ENCODE results near the gene GFOD1.
"Not testable (repeated sequence)": the region's sequence is repeated elsewhere in the genome, so short reads cannot be mapped to it uniquely, and the experiment has no call there.

The GFOD1 gene

GRCh38 chr6:13463941-13464340, 23.5 kb downstream of the GFOD1 start:
- no peak for DNase-seq (ENCODE audit: low read depth)

DNA sequence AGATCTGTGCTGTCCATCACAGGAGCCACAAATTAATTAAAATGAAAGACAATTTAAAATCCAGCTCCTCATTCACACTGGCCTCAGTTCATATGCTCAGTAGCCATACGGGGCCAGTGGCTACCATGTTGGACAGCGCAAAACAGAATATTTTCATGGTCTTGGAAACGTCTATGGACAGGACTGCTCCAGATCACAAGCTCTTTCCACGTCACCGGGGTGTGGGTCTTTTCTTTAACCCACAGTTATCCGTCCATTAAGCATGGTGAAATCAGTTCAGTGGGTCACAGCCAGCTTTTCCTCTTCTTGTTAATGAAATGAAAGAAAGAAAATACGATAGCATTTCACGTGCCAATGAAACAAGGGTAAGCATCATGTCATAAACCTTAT, 24.1 kb downstream of the GFOD1 start:
- DNase-seq (ENCODE audit: low read depth) = no peak

DNA sequence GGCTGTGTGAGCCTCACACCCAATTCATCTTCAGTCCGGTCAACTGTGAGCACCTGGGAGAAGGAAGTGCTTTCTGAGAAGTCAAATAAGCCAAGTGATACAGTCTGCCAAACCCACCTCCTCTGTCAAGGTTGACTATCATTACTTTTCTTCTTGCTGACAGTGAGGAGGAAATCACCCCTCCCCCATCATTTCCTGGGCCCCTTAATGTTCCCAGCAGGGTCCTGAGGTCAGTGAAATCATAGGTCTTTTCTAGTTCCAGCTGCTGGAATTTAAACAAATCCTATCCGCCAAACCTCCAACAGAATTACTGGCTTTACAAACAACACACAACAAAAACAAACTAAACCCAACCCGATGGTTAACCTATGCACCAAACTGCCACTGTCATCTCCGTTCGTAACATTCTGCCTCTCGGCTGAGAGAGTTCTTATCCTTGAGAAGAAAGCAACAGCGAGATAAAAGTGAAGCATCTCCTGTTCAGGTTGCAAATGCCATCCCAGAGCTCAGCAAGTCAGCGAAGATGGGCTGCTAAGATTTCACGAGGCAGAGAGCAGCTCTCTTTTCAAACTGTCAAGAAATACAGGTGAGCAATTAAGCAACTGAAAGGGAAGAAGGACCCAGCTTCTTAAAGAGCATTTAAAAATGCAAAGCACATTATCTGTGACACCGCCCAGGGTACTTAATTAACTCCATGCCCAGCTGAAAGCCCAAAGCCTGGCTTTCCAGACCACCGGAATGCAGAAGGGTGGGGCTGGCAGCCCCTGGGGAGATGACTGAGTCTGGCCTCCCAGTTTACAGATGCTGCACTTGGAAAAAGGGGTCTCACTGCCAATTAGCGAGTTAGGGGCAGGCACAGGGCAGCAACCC, 24.7 kb downstream of the GFOD1 start:
- no peak for DNase-seq (ENCODE audit: low read depth)

DNA sequence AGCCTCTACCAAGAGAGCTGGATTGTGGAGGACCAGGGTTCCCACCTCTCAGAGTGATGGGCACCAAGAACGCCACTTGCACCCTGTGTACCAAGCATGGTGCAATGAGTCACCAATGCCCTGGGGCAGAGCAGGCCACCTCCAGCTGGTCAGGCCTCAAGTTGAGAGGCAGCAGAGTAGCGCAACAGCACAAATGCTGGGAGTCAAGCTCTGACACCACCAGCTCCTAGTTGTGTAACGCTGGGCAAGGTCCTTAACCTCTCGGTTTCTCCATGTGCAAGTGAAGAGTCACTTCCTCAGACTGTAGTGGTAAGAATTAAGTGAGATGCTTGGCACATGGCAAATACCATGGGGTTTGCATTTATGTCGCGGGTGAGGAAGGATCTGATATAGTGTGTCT, 25.6 kb downstream of the GFOD1 start:
- no peak for DNase-seq (ENCODE audit: low read depth)

- DNase-seq (ENCODE audit: low read depth) = no peak
These were observed 26.1 kb downstream of the GFOD1 start for GRCh38 chr6:13461307-13461706.

GRCh38 chr6:13460289-13460688, 27.1 kb downstream of the GFOD1 start:
- not testable (repeated sequence) for DNase-seq (ENCODE audit: low read depth)

- no peak for DNase-seq (ENCODE audit: low read depth)
These were observed 29.8 kb downstream of the GFOD1 start for GRCh38 chr6:13457577-13457976.

DNA sequence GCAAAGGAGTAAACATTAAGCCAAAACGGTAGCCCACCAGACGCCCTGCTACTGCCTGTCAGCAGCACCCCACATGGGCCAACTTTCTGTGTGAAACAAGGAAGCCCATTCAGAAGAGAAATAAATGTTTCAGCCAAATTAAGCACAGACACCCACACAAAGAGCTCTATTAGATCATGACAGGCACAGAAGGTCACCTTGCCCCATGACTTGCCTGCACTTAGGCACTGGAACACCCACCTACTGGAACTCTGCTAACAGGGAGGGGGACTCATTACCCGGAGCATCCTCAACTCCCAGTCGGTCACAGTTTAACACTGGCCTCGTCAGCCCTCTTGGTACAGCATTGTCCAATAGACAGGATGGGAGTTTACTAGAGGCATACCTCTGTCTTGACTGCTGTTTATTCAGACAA, 31.8 kb downstream of the GFOD1 start:
- no peak for DNase-seq (ENCODE audit: low read depth)

GRCh38 chr6:13454286-13455221, 32.8 kb downstream of the GFOD1 start:
- DNase-seq (ENCODE audit: low read depth) = peak; percentile 77

GRCh38 chr6:13453771-13454251, 33.6 kb downstream of the GFOD1 start:
- no peak for DNase-seq (ENCODE audit: low read depth)

GRCh38 chr6:13453153-13453552, 34.2 kb downstream of the GFOD1 start:
- DNase-seq (ENCODE audit: low read depth) = no peak

GRCh38 chr6:13452346-13453117, 34.9 kb downstream of the GFOD1 start:
- DNase-seq (ENCODE audit: low read depth) = no peak

- DNase-seq (ENCODE audit: low read depth) = no peak
These were observed 36.1 kb downstream of the GFOD1 start for GRCh38 chr6:13451181-13451895.

DNA sequence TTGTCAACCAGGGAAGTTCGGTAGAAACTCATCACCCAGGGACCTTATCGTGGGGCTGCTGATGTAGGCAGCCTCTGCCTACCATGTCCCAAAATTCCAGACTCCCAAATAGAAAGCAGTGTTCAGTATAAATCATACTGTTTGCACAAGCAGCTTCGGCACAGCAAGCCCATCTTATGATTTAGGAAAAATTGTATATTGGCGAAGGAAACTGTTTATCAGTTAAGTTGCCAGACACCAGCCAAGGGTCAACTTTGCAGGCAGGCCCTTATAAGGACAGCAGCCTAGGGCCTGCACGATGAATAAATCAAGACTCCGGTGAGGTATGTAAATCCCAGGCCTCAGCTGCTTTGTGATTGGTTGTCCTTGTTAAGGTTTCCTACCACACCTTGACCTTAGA, 36.8 kb downstream of the GFOD1 start:
- DNase-seq (ENCODE audit: low read depth) = no peak

DNA sequence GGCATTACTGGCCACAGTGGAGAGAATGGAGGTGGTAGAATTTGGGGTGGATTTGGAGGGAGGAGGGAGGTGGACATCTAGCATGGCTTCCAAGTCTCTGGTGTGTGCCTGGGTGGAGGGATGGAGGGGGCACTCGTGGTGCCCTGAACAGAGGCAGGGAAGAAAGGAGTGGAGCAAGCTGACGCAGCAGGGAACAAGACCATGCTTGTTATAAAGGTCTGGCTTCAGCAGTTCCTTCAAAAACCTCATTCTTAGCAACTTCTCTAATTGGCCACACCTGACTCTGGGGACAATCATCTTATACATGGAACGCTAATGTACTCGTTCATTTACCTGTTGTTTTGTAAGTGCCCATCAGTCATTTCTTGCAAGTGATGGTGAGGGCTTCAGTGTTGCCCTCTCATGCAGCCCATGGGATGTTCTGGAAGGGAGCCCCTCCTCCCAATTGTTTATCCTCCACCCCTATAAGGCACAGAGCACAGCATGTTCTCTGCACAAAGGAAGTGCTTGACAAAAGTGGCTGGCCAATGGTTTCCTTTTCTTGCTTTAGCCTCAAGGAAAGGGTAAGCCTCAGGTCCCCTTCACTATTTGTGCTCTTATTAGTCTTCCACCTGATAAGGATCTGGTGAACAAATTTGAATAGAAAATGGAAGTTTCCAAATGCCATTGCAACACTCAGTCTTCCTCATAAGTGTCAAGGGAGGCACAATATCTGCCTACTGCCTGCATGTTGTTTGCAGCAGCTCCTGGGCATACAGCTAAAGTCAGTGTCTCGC, 39.3 kb downstream of the GFOD1 start:
- no peak for DNase-seq (ENCODE audit: low read depth)

DNA sequence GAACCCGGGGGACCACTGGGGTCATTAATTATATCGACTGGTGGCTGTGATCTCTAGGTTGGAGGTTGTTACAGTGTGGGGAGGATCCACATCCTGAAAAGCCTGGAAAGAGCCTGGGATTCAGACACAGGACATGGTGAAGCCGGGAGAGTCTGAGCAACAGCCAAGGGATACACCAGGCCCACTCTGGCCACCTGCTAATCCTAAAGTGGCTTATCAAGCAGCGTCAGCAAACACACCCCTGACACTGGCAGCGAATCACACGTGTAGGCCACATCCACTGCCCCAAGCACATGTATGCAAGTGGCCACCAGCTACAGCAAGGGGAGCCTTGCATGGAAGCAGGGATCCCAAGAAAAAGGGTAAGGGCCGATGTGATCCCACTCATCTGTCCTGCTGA, 41.0 kb downstream of the GFOD1 start:
- DNase-seq (ENCODE audit: low read depth) = no peak

DNA sequence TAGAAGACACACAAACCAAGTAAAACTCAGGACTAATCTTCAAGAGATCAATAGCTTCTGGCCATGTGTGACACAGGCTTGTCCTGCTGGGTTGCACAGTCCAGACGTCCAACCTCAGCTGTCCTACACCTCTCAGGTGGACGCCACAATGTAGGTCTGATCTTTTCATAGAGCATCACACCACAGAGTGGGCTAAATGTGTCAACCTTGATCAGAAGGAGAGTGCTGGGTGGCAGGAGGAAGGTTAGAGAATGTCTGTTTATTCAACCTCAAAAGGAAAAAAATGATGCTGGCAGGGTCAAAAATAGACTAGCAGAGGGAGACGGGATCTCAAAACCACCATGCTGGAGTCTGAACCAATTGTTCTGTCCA, 41.7 kb downstream of the GFOD1 start:
- no peak for DNase-seq (ENCODE audit: low read depth)

GRCh38 chr6:13445005-13445743, 42.2 kb downstream of the GFOD1 start:
- DNase-seq (ENCODE audit: low read depth) = no peak

DNA sequence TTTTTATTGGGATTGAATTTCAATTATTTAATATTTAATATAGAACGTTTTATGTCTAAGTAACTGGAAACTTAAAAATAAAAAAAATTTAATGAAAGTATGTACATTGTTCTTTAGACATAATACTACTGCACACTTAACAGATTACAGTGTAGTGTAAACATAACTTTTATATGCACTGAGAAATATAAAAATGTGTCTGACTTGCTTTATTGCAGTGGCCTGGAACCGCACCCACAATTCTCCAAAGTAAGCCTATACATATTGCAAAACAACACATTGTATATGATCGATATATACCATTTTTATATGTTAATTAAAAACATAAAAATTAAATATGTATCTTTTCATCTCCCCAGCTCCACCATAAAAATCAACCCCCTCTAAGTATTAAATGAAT, 42.8 kb downstream of the GFOD1 start:
- no peak for DNase-seq (ENCODE audit: low read depth)

GRCh38 chr6:13443978-13444377, 43.4 kb downstream of the GFOD1 start:
- not testable (repeated sequence) for DNase-seq (ENCODE audit: low read depth)

Measured in stimulated activated CD8-positive, alpha-beta memory T cell treated with anti-CD3 and anti-CD28 coated beads, Interleukin-12 subunit alpha, Interleukin-12 subunit beta, amount 100 ng/mL, for 4 hours (primary cell).